ENCODE measurements around the gene VPS4B. TPM values are rescaled to one million over a fixed set of nuclear protein-coding genes. Genes with fewer than 3 reads are reported as not detected.

Gene VPS4B
- total and polyA plus RNA-seq, 2 of the 8 experiments (the other 6 are each of a cell fraction or from before 2014, with no cell fraction given), result 7.2 to 45.3 TPM

DNA sequence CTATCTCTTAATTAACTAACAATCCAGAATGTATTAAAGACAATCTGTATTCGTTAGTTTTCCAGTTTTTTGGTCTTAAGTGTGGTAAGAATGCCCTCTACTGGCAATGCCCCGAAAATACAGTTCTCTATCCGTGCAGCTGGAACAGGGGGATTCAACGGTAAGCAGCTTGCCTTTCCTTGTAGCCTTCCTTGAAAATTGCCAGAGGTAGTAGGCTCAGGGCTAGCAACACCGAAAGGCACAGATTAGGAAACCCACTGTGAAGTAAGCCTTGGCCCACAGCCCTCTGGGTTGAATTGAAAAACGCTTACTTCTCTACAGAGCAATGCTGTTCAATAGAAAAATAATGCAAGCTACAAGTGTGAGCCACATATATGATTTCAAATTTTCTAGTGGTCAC is 17.1 kb upstream of the VPS4B start:
- Histone ChIP-seq H3K23ac (ENCODE audit: insufficient read length) (no peak overlapping the region), H3K56ac (replicated peaks; ENCODE audit: insufficient read length, low read depth, low read length) (no peak overlapping the region), H3K23me2 (ENCODE audit: low read depth, low read length) (no peaks in the 10 kb centered on the region), H2BK20ac (ENCODE audit: low read length) (no peak overlapping the region), H3K9me3 (ENCODE audit: insufficient read depth in 2 of 2, low read depth in 1 of 2, low read length in 1 of 2) (no peaks in the 10 kb centered on the region), H2BK5ac (ENCODE audit: low read depth, low read length) (no peak overlapping the region), H3K4me2 (ENCODE audit: insufficient read depth in 1 of 2, low read depth in 2 of 2, low read length in 2 of 2) (no peak overlapping the region), H2BK15ac (ENCODE audit: low read length) (no peak overlapping the region), H4K5ac (ENCODE audit: insufficient read length, low read depth, low read length) (no peak overlapping the region), H4K20me1 (replicated peaks in 1 of 2; ENCODE audit: control insufficient read depth in 1 of 2, insufficient read depth in 2 of 2, low read length in 2 of 2) (peaks cover 0 to 2% of the 10 kb centered on the region in 2 experiments), H2AFZ (ENCODE audit: low read length) (no peak overlapping the region), H3K79me1 (ENCODE audit: low read depth, low read length) (no peaks in the 10 kb centered on the region), H2BK120ac (replicated peaks; ENCODE audit: low read depth, low read length) (no peak overlapping the region), H3K27me3 (replicated peaks in 1 of 4; ENCODE audit: control insufficient read depth in 3 of 4, extremely low read depth in 1 of 4, insufficient read depth in 3 of 4, low read length in 3 of 4) (no peaks in the 10 kb centered on the region), H3K9ac (replicated peaks in 1 of 4; ENCODE audit: extremely low read depth in 1 of 4, low read depth in 3 of 4, low read length in 3 of 4) (no peak overlapping the region), H3K79me2 (ENCODE audit: control insufficient read depth in 1 of 2, insufficient read depth in 2 of 2, low read length in 2 of 2) (no peaks in the 10 kb centered on the region), H3K4me1 (replicated peaks in 1 of 4; ENCODE audit: control insufficient read depth in 3 of 4, insufficient read depth in 4 of 4, low read length in 3 of 4) (no peaks in the 10 kb centered on the region), H4K8ac (ENCODE audit: extremely low read depth, insufficient read depth, low read length) (no peak overlapping the region), H3K4ac (replicated peaks; ENCODE audit: insufficient read length, low read depth, low read length) (no peak overlapping the region), H2AK5ac (ENCODE audit: low read depth, low read length) (no peak overlapping the region), H3K4me3 (ENCODE audit: extremely low read depth in 1 of 4, insufficient read depth in 2 of 4, low read depth in 3 of 4, low read length in 4 of 4) (no peak overlapping the region), H3K36me3 (ENCODE audit: control insufficient read depth in 2 of 4, insufficient read depth in 4 of 4, low read length in 3 of 4) (no peaks in the 10 kb centered on the region), H2BK12ac (ENCODE audit: low read depth, low read length) (no peak overlapping the region), H3K14ac (ENCODE audit: insufficient read length) (no peak overlapping the region), H3K27ac (ENCODE audit: low read depth, low read length) (no peak overlapping the region), H4K91ac (replicated peaks; ENCODE audit: insufficient read length, low read length) (no peak overlapping the region), H3K18ac (ENCODE audit: extremely low read depth, low read length) (no peak overlapping the region)
- WGBS, 2 experiments (ENCODE audit: extremely low coverage in 1 of 2, insufficient coverage in 1 of 2, insufficient read length in 1 of 2, insufficient replicate concordance in 2 of 2, low coverage in 1 of 2, low lambda C conversion rate in 2 of 2, missing lambda C conversion rate in 1 of 2), result 25% methylated on average over 6 of the region's 6 CpGs; no CpG with 5 or more reads in 1 of the 2 experiments
- CTCF ChIA-PET (ENCODE audit: partially characterized antibody), result interaction anchor here (0.6 to 4.6 kb wide), 51 partner anchors 9 to 1475 kb away, joined by 3 to 35 read pairs (median 4); partner anchors contain the start of gene VPS4B
- DNase-seq (ENCODE audit: low read depth in 1 of 2, low spot score in 2 of 2) (peak; percentile 43 to 61), FAIRE-seq (peak; percentile 84)
- POLR2A ChIA-PET (ENCODE audit: partially characterized antibody), result interaction anchor here (1.1 to 1.2 kb wide), 2 partner anchors 17 to 73 kb away, joined by 3 to 6 read pairs; partner anchors contain the start of gene VPS4B
- peak; percentile 13; the same call in 1 of the 2 replicates for TF ChIP-seq TBP (IDR thresholded peaks at IDR 0.05; ENCODE audit: low read depth, low read length)
- TF ChIP-seq BRCA1 (IDR thresholded peaks at IDR 0.05; ENCODE audit: low read depth, low read length), result no peak
- no peak for TF ChIP-seq TAF1 (IDR thresholded peaks at IDR 0.05; ENCODE audit: low read depth, low read length)
- TF ChIP-seq RAD21 (IDR thresholded peaks at IDR 0.05 in 1 of 2, conservative IDR thresholded peaks at IDR 0.05 in 1 of 2; ENCODE audit: low read depth in 2 of 2, low read length in 2 of 2), result peak; percentile 86
- TF ChIP-seq TCF12 (IDR thresholded peaks at IDR 0.05; ENCODE audit: low read depth, low read length), result no peak
- TF ChIP-seq, protein P1, sequence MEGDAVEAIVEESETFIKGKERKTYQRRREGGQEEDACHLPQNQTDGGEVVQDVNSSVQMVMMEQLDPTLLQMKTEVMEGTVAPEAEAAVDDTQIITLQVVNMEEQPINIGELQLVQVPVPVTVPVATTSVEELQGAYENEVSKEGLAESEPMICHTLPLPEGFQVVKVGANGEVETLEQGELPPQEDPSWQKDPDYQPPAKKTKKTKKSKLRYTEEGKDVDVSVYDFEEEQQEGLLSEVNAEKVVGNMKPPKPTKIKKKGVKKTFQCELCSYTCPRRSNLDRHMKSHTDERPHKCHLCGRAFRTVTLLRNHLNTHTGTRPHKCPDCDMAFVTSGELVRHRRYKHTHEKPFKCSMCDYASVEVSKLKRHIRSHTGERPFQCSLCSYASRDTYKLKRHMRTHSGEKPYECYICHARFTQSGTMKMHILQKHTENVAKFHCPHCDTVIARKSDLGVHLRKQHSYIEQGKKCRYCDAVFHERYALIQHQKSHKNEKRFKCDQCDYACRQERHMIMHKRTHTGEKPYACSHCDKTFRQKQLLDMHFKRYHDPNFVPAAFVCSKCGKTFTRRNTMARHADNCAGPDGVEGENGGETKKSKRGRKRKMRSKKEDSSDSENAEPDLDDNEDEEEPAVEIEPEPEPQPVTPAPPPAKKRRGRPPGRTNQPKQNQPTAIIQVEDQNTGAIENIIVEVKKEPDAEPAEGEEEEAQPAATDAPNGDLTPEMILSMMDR (IDR thresholded peaks at IDR 0.05; ENCODE audit: control extremely low read depth in 1 of 3, insufficient read depth in 1 of 3, low read depth in 1 of 3, low read length in 3 of 3), result peak; percentile 13 to 83 (median 70)

Data from H1 (cell line).